Upper lobe of left lung (tissue), 4 donors: ENCODE measurements around the gene DOK7.

Source experiments
- CTCF ChIP-seq, 6 experiments: fragments of 450-650 bp in 4 of 6; fragments of 200-600 bp in 2 of 6; sonication (generic) in 2 of 6; IDR thresholded peaks; one replicate each; pipeline ENCODE4 v1.5.1; 2016 to 2019; ENCODE audit warnings: antibody characterized with exemption in 6 of 6
- EP300 ChIP-seq, 4 donors: sonication (generic); formaldehyde crosslinking; IDR thresholded peaks; one replicate each; pipeline ENCODE4 v1.5.1; 2017; ENCODE audit warnings: antibody characterized with exemption in 4 of 4, control low read depth in 2 of 4
- POLR2A ChIP-seq, 4 donors: fragments of 450-650 bp; IDR thresholded peaks; one replicate each; pipeline ENCODE4 v1.5.1; 2016 to 2017; ENCODE audit warnings: antibody characterized with exemption in 4 of 4, mild to moderate bottlenecking in 2 of 4
- POLR2AphosphoS5 ChIP-seq, 2 donors: sonication (generic); formaldehyde crosslinking; IDR thresholded peaks; one replicate each; pipeline ENCODE4 v1.5.1; 2017; ENCODE audit warnings: antibody characterized with exemption in 2 of 2

- no peak for TF ChIP-seq CTCF (IDR thresholded peaks at IDR 0.05)
- TF ChIP-seq EP300 (IDR thresholded peaks at IDR 0.05): no peak
- no peak for TF ChIP-seq POLR2AphosphoS5 (IDR thresholded peaks at IDR 0.05)
- no peak for TF ChIP-seq POLR2A (IDR thresholded peaks at IDR 0.05)
Observed at GRCh38 chr4:3530051-3530450, 66.9 kb downstream of the DOK7 start.
